GM21447 (cell line): ENCODE results near the gene ADAMTS7.
"Not testable (repeated sequence)": the region's sequence is repeated elsewhere in the genome, so short reads cannot be mapped to it uniquely, and the experiment has no call there.

Experiments used
- ATAC-seq: cut with Tn5 transposase; IDR thresholded peaks from one replicate; pipeline ENCODE4 v1.9.1; 2021; ENCODE audit not compliant: unreplicated experiment

ADAMTS7 gene

GRCh38 chr15:78830514-78831228 lies 19.4 kb upstream of the ADAMTS7 start:
- no peak for ATAC-seq

GRCh38 chr15:78828920-78829319 lies 17.7 kb upstream of the ADAMTS7 start:
- no peak for ATAC-seq

GRCh38 chr15:78822514-78822913 lies 11.2 kb upstream of the ADAMTS7 start:
- ATAC-seq, result no peak

GRCh38 chr15:78811825-78812183 lies 540 bp upstream of the ADAMTS7 start:
- peak; percentile 17 for ATAC-seq

- peak; percentile 13 for ATAC-seq
Measured at GRCh38 chr15:78810362-78811123, 721 bp downstream of the ADAMTS7 start.

GRCh38 chr15:78810003-78810361 lies 1.3 kb downstream of the ADAMTS7 start:
- ATAC-seq, result no peak

- no peak for ATAC-seq
Measured at GRCh38 chr15:78808550-78808949, 2.7 kb downstream of the ADAMTS7 start.

- ATAC-seq, result no peak
Measured at GRCh38 chr15:78807359-78807758, 3.9 kb downstream of the ADAMTS7 start.

- ATAC-seq, result no peak
Measured at GRCh38 chr15:78804391-78804792, 6.9 kb downstream of the ADAMTS7 start.

GRCh38 chr15:78800806-78801205 lies 10.5 kb downstream of the ADAMTS7 start:
- no peak for ATAC-seq

GRCh38 chr15:78800189-78800588 lies 11.1 kb downstream of the ADAMTS7 start:
- no peak for ATAC-seq

- ATAC-seq, result not testable (repeated sequence)
Measured at GRCh38 chr15:78799102-78799501, 12.2 kb downstream of the ADAMTS7 start.

GRCh38 chr15:78798355-78798754 lies 12.9 kb downstream of the ADAMTS7 start:
- not testable (repeated sequence) for ATAC-seq

- no peak for ATAC-seq
Measured at GRCh38 chr15:78797951-78798350, 13.3 kb downstream of the ADAMTS7 start.

GRCh38 chr15:78796510-78796909 lies 14.8 kb downstream of the ADAMTS7 start:
- ATAC-seq, result no peak

GRCh38 chr15:78795043-78795442 lies 16.2 kb downstream of the ADAMTS7 start:
- ATAC-seq, result no peak

- not testable (repeated sequence) for ATAC-seq
Measured at GRCh38 chr15:78794446-78794845, 16.8 kb downstream of the ADAMTS7 start.

GRCh38 chr15:78791357-78791756 lies 19.9 kb downstream of the ADAMTS7 start:
- no peak for ATAC-seq

- no peak for ATAC-seq
Measured at GRCh38 chr15:78790027-78790426, 21.2 kb downstream of the ADAMTS7 start.

- ATAC-seq, result no peak
Measured at GRCh38 chr15:78789615-78790014, 21.6 kb downstream of the ADAMTS7 start.

GRCh38 chr15:78788016-78788660 lies 23.1 kb downstream of the ADAMTS7 start:
- ATAC-seq, result no peak

- ATAC-seq, result not testable (repeated sequence)
Measured at GRCh38 chr15:78782402-78782801, 28.9 kb downstream of the ADAMTS7 start.
